ENCODE measurements around the gene HNRNPM.

The HNRNPM gene

DNA sequence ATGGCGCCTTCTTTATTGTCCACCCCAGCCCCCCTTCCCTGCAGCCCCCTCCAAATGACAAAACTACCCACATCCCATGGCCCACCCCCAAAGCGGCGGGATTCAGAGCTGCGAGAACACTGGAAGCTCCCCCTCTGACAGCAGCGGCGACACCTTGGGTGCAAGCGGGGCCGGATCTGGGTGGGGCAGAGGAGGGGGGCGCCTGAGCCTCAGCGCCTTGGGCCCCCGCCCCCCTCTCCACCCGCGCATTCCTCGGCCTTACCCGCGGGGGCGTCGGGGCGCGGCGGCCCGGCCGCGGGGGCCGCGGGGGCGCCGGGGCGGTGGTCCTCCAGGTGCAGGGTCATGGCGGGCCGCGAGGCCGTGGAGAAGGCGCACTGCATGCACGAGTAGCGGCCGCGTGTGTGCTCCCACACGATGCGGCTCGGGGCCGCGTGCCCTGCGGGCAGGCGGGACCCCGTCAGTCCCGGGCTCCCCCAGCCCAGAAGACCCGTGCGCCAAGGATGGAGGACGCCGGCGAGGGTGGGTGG lies 65.9 kb downstream of the HNRNPM start:
- no peak for DNase-seq (ENCODE audit: low read depth in 1 of 2, low spot score in 1 of 2)
- Histone ChIP-seq H3K27me3 (ENCODE audit: insufficient read depth, poor library complexity, severe bottlenecking) (no peaks in the 10 kb centered on the region), H3K4me3 (replicated peaks; ENCODE audit: insufficient read depth, low read length) (no peak overlapping the region), H3K27ac (replicated peaks) (no peak overlapping the region)
- TF ChIP-seq, protein P1, sequence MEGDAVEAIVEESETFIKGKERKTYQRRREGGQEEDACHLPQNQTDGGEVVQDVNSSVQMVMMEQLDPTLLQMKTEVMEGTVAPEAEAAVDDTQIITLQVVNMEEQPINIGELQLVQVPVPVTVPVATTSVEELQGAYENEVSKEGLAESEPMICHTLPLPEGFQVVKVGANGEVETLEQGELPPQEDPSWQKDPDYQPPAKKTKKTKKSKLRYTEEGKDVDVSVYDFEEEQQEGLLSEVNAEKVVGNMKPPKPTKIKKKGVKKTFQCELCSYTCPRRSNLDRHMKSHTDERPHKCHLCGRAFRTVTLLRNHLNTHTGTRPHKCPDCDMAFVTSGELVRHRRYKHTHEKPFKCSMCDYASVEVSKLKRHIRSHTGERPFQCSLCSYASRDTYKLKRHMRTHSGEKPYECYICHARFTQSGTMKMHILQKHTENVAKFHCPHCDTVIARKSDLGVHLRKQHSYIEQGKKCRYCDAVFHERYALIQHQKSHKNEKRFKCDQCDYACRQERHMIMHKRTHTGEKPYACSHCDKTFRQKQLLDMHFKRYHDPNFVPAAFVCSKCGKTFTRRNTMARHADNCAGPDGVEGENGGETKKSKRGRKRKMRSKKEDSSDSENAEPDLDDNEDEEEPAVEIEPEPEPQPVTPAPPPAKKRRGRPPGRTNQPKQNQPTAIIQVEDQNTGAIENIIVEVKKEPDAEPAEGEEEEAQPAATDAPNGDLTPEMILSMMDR (IDR thresholded peaks at IDR 0.05; ENCODE audit: insufficient read depth, low read length): no peak
- TF ChIP-seq SPI1 (IDR thresholded peaks at IDR 0.05; ENCODE audit: borderline replicate concordance, low read depth) (no peak), POLR2AphosphoS5 (IDR thresholded peaks at IDR 0.05; ENCODE audit: low read depth) (no peak), GABPA (IDR thresholded peaks at IDR 0.05; ENCODE audit: low read depth) (no peak)
- TF ChIP-seq, protein P2, sequence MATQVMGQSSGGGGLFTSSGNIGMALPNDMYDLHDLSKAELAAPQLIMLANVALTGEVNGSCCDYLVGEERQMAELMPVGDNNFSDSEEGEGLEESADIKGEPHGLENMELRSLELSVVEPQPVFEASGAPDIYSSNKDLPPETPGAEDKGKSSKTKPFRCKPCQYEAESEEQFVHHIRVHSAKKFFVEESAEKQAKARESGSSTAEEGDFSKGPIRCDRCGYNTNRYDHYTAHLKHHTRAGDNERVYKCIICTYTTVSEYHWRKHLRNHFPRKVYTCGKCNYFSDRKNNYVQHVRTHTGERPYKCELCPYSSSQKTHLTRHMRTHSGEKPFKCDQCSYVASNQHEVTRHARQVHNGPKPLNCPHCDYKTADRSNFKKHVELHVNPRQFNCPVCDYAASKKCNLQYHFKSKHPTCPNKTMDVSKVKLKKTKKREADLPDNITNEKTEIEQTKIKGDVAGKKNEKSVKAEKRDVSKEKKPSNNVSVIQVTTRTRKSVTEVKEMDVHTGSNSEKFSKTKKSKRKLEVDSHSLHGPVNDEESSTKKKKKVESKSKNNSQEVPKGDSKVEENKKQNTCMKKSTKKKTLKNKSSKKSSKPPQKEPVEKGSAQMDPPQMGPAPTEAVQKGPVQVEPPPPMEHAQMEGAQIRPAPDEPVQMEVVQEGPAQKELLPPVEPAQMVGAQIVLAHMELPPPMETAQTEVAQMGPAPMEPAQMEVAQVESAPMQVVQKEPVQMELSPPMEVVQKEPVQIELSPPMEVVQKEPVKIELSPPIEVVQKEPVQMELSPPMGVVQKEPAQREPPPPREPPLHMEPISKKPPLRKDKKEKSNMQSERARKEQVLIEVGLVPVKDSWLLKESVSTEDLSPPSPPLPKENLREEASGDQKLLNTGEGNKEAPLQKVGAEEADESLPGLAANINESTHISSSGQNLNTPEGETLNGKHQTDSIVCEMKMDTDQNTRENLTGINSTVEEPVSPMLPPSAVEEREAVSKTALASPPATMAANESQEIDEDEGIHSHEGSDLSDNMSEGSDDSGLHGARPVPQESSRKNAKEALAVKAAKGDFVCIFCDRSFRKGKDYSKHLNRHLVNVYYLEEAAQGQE (IDR thresholded peaks at IDR 0.05; ENCODE audit: insufficient replicate concordance, low read depth): no peak

DNA sequence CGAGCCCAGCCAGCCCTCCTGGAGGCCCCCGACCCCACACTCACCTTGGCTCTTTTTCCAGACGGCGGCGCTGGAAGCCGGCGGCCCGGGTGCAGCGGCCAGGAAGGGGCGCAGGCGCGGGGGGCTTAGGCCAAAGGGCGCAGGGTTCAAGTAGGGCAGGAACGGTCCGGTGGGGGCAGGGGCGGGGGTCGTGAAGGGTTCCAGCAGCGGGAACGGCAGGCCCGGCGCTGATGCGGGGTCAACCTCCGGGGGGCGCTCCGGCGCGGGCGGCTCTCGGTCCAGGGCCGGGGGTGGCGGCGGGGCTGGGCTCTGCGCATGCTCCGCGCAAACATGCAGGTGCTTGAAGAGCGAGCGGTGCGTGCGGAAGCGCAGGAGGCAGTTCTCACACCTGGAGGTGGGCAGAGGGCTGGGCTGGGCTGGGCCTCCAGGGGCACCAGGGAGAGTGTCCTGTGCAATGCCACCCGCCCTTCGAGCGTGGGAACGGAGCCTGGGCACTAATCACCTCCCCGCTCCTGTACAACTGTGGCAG lies 66.9 kb downstream of the HNRNPM start:
- TF ChIP-seq, protein P2 (IDR thresholded peaks at IDR 0.05; ENCODE audit: insufficient replicate concordance, low read depth): no peak
- Histone ChIP-seq H3K27me3 (ENCODE audit: insufficient read depth, poor library complexity, severe bottlenecking) (no peaks in the 10 kb centered on the region), H3K4me3 (replicated peaks; ENCODE audit: insufficient read depth, low read length) (no peak overlapping the region), H3K27ac (replicated peaks) (no peak overlapping the region)
- no peak for DNase-seq (ENCODE audit: low read depth in 1 of 2, low spot score in 1 of 2)

DNA sequence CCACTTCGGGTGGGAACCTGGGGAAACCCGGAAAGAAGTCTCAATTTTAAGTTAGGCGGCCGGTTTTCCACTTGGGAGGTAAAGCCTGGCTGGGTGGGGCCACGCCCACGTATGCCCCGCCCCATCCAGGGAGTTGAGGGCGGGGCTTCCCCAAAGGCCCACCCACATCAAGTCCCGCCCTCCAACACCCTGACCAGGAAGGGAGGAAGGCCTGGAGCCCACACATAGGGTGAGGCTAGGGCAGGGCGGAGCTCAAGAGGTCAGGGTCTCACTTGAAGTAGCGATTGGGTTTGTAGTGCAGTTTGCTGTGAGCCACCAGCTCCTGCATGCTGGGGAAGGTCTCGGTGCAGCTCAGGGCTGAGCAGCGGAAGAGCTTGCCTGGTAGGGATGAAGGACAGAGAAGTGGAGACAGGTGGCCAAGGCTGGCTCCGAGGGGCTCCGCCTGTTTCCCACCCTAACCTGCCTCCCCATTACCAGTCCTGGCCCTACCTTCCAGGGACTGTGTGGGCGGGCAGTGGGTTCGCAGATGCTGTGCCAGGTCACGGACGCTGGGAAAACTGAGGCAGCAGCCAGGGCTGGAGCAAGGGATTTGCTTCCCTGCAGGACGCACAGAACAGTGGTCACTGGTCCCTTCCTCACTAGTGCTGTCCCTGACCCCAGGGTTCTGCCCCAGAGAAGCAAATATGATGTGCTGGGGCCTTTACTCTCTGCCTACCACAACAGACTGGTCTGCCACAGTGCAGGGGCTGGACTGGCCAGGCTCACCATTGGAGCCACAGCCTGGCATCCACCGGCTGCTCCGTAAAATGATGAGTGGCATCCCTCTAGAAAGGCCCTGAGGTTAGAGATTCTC lies 67.6 kb downstream of the HNRNPM start:
- Histone ChIP-seq H3K27ac (replicated peaks) (peak overlapping the region; percentile 92; the same call in 1 of the 2 replicates), H3K27me3 (ENCODE audit: insufficient read depth, poor library complexity, severe bottlenecking) (no peaks in the 10 kb centered on the region), H3K4me3 (replicated peaks; ENCODE audit: insufficient read depth, low read length) (no peak overlapping the region)
- DNase-seq (ENCODE audit: low read depth in 1 of 2, low spot score in 1 of 2): no peak
- TF ChIP-seq GABPA (IDR thresholded peaks at IDR 0.05; ENCODE audit: low read depth) (no peak), SPI1 (IDR thresholded peaks at IDR 0.05; ENCODE audit: borderline replicate concordance, low read depth) (no peak), POLR2AphosphoS5 (IDR thresholded peaks at IDR 0.05; ENCODE audit: low read depth) (no peak)
- TF ChIP-seq, protein P1 (IDR thresholded peaks at IDR 0.05; ENCODE audit: insufficient read depth, low read length): no peak
- TF ChIP-seq, protein P2 (IDR thresholded peaks at IDR 0.05; ENCODE audit: insufficient replicate concordance, low read depth): no peak

Measured in HL-60 (cell line).